Ectodermal cell (in vitro differentiated cells): Measurements from ENCODE around the gene PEMT. TPM values are rescaled to one million over a fixed set of nuclear protein-coding genes. Genes with fewer than 3 reads are reported as not detected.
"Not testable (repeated sequence)": the region's sequence is repeated elsewhere in the genome, so short reads cannot be mapped to it uniquely, and the experiment has no call there.

ENCODE experiments used
- H3K27ac ChIP-seq: 2 replicates; pipeline ENCODE4 v1.7.0; 2013; ENCODE audit warnings: mild to moderate bottlenecking, low read depth, low read length; ENCODE audit not compliant: insufficient read depth, poor library complexity, severe bottlenecking
- H3K27me3 ChIP-seq: 2 replicates; pipeline ENCODE4 v1.7.0; 2013; ENCODE audit warnings: mild to moderate bottlenecking, low read length; ENCODE audit not compliant: insufficient read depth, control insufficient read depth, poor library complexity, severe bottlenecking
- H3K36me3 ChIP-seq: one replicate; pipeline ENCODE4 v1.7.0; 2013; ENCODE audit warnings: low read length; ENCODE audit not compliant: control insufficient read depth, insufficient read depth
- H3K4me1 ChIP-seq: one replicate; pipeline ENCODE4 v1.7.0; 2013; ENCODE audit warnings: low read length; ENCODE audit not compliant: control insufficient read depth, insufficient read depth
- H3K4me3 ChIP-seq: 2 replicates; pipeline ENCODE4 v1.7.0; 2013; ENCODE audit warnings: low read depth, low read length, control low read depth; ENCODE audit not compliant: insufficient read depth
- H3K9me3 ChIP-seq: 2 replicates; pipeline ENCODE4 v1.7.0; 2013; ENCODE audit warnings: mild to moderate bottlenecking, low read length, moderate library complexity; ENCODE audit not compliant: control insufficient read depth
- WGBS, 2 experiments: methylation state at CpG; one replicate each; pipeline ENCODE4 v1.1.7; 2013; ENCODE audit warnings: missing lambda C conversion rate in 2 of 2; 5-methylcytosine and 5-hydroxymethylcytosine counted together
- polyA plus RNA-seq, 4 experiments: library from polyadenylated mRNA; stranded (reverse); fragments of 50-300 nt; gene quantifications; one replicate each; pipeline ENCODE4 v1.2.3, GENCODE V29; 2013

Gene PEMT
- 38.8 TPM for polyA plus RNA-seq (2013, experiment 1 of 4)
- 40.5 TPM for polyA plus RNA-seq (2013, experiment 2 of 4)
- 42.7 TPM for polyA plus RNA-seq (2013, experiment 3 of 4)
- polyA plus RNA-seq (2013, experiment 4 of 4) = 51.1 TPM

GRCh38 chr17:17591355-17592298, at the start of gene PEMT:
Gene PEMT, minus strand, starts transcription at chr17:17591708. Its CDS starts 82 bp downstream, at chr17:17591626.
- Histone ChIP-seq H3K4me1 (peaks cover 7% of the 10 kb centered on the region), H3K27ac (peak within 1 kb of the TSS; percentile 80), H3K9me3 (no peaks in the 10 kb centered on the region), H3K36me3 (no peaks in the 10 kb centered on the region), H3K27me3 (no peaks in the 10 kb centered on the region), H3K4me3 (peak within 1 kb of the TSS; percentile 82)
- 0% methylated on average over 86 of the region's 86 CpGs for WGBS, 2 experiments

DNA sequence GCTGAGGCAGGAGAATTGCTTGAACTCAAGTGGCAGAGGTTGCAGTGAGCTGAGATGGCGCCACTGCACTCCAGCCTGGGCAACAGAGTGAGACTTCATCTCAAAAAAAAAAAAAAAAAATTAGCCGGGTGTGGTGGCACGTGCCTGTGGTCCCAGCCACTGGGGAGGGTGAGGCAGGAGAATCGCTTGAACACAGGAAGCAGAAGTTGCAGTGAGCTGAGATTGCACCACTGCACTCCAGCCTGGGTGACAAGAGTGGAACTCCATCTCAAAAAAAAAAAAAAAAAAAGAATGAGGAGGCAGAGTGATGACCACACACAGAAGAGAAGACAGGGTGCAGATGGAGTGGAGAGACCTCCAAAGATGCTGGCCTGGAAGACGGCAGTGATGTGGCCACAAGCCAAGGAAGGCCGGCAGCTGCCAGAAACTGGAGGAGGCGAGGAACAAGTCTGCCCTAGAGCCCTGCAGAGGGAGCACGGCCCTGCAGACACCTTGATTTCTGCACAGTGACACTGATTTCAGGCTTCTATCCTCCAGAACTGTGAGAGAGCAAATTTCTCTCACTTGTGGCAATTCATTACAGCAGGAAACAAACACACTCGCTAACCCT, 48.3 kb upstream of the PEMT start:
- H3K4me1 ChIP-seq, H3K27me3 ChIP-seq, H3K4me3 ChIP-seq, H3K9me3 ChIP-seq, H3K36me3 ChIP-seq, H3K27ac ChIP-seq: not testable (repeated sequence)
- 72 to 77% methylated on average over 9 of the region's 9 CpGs for WGBS, 2 experiments

DNA sequence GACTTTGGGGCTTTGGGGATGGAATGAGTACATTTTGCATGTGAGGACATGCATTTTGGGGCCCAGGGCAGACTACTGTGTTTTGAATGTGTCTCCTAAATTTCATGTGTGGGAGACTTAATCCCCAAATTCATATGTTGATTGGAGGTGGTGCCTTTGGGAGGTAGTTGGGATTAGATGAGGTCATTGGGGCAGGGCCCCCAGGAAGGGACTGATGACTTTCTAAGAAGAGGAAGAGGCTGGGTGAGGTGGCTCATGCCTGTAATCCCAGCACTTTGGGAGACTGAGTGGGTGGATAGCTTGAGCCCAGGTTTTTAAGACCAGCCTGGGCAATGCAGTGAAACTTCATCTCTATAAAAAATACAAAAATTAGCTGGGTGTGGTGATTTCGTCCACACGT, 47.0 kb upstream of the PEMT start:
- Histone ChIP-seq H3K27me3 (no peaks in the 10 kb centered on the region), H3K4me3 (no peak overlapping the region), H3K9me3 (no peaks in the 10 kb centered on the region), H3K4me1 (no peaks in the 10 kb centered on the region), H3K36me3 (no peaks in the 10 kb centered on the region), H3K27ac (no peak overlapping the region)
- WGBS, 2 experiments = 95 to 96% methylated on average over 2 of the region's 2 CpGs

- H3K4me1 ChIP-seq = no peaks in the 10 kb centered on the region
- no peaks in the 10 kb centered on the region for H3K27me3 ChIP-seq
- no peaks in the 10 kb centered on the region for H3K9me3 ChIP-seq
- 96 to 97% methylated on average over 5 of the region's 5 CpGs for WGBS, 2 experiments
- H3K27ac ChIP-seq = no peak overlapping the region
- H3K4me3 ChIP-seq = no peak overlapping the region
- no peaks in the 10 kb centered on the region for H3K36me3 ChIP-seq
These were observed 44.9 kb upstream of the PEMT start for GRCh38 chr17:17636272-17636885.

- 90 to 94% methylated on average over 15 of the region's 15 CpGs for WGBS, 2 experiments
- H3K27me3 ChIP-seq, H3K27ac ChIP-seq, H3K36me3 ChIP-seq, H3K4me3 ChIP-seq, H3K4me1 ChIP-seq, H3K9me3 ChIP-seq: not testable (repeated sequence)
These were observed 44.2 kb upstream of the PEMT start for GRCh38 chr17:17635537-17636271.

- H3K27me3 ChIP-seq = no peaks in the 10 kb centered on the region
- H3K9me3 ChIP-seq = no peaks in the 10 kb centered on the region
- H3K36me3 ChIP-seq = no peaks in the 10 kb centered on the region
- H3K4me1 ChIP-seq = no peaks in the 10 kb centered on the region
- H3K4me3 ChIP-seq = no peak overlapping the region
- WGBS, 2 experiments = 94% methylated on average over 5 of the region's 5 CpGs
- H3K27ac ChIP-seq = no peak overlapping the region
These were observed 43.6 kb upstream of the PEMT start for GRCh38 chr17:17635126-17635525.

DNA sequence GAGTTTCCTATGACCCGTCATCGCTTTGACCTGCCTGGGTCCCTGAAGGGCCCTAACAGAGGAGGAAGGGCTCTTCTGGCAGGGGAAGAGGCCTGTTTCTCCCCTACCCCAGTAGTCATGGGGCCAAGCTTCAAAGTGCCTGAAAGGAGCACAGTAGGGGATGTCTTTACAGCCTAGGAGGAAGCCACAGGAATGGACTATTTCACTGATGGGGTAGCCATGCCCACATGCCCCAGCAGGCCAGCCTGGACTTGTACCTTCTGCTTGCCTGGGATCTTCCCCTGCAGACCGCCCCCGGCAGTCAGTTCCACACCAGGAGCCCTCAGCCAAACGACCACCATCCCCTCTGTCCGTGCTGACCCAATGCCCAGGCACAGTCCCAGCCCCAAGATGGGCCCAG, 41.8 kb upstream of the PEMT start:
- H3K27ac ChIP-seq = no peak overlapping the region
- no peaks in the 10 kb centered on the region for H3K9me3 ChIP-seq
- H3K4me1 ChIP-seq = no peaks in the 10 kb centered on the region
- no peaks in the 10 kb centered on the region for H3K36me3 ChIP-seq
- no peaks in the 10 kb centered on the region for H3K27me3 ChIP-seq
- H3K4me3 ChIP-seq = no peak overlapping the region
- 79 to 86% methylated on average over 6 of the region's 6 CpGs for WGBS, 2 experiments

- 91 to 95% methylated on average over 5 of the region's 5 CpGs for WGBS, 2 experiments
- not testable (repeated sequence) for H3K27me3 ChIP-seq
These were observed 41.2 kb upstream of the PEMT start for GRCh38 chr17:17632690-17633089.

DNA sequence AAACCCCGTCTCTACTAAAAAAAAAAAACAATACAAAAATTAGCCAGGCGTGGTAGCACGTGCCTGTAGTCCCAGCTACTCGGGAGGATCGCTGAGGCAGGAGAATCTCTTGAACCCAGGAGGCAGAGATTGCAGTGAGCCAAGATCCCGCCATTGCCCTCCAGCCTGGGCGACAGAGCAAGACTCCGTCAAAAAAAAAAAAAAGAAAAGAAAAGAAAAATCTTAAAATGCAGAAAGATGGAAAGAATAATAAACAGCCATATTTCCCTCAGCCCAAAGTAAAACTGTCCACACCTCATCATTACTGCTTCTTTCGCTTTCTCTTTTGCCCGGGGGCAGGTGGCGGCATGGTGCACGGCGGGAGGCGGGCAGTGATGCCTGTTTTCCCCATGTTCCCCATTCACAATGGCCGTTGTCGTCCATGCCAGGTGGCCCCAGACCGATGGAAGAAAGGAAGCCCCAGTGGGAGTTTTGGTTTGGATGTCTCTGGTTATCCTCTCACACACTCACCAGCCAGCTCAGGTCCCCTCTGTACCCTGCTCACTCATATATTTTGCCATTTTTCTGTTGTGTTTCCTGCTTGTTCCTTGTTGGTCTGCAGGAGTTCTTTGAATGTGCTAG, 37.0 kb upstream of the PEMT start:
- WGBS, 2 experiments = 65 to 67% methylated on average over 17 of the region's 17 CpGs
- Histone ChIP-seq H3K4me3 (no peak overlapping the region), H3K4me1 (peaks cover 10% of the 10 kb centered on the region), H3K9me3 (no peaks in the 10 kb centered on the region), H3K27ac (no peak overlapping the region), H3K27me3 (no peaks in the 10 kb centered on the region), H3K36me3 (no peaks in the 10 kb centered on the region)

More at GRCh38 chr17:17632690-17633089, 41.2 kb upstream of the PEMT start:
- H3K4me3 ChIP-seq, H3K36me3 ChIP-seq, H3K4me1 ChIP-seq, H3K27ac ChIP-seq, H3K9me3 ChIP-seq: not testable (repeated sequence)
